Measurements from ENCODE around the gene MAGI1. TPM values are rescaled to one million over a fixed set of nuclear protein-coding genes. Genes with fewer than 3 reads are reported as not detected.

The MAGI1 gene
- total and polyA plus RNA-seq, 7 experiments from 2014 or later, result 0.39 TPM; not detected in 6

- no peaks in the 10 kb centered on the region for H3K9me3 ChIP-seq (ENCODE audit: control insufficient read depth in 2 of 3, low read length in 3 of 3)
Measured at GRCh38 chr3:65776081-65776480, 262.6 kb downstream of the MAGI1 start.

GRCh38 chr3:65772758-65773157 is 266.0 kb downstream of the MAGI1 start:
- peaks cover 0 to 5% (median 0%) of the 10 kb centered on the region in 11 donors for H3K9me3 Mint-ChIP-seq
- Histone ChIP-seq H3K27ac (ENCODE audit: low read depth, low read length) (no peak overlapping the region), H3K4me3 (ENCODE audit: low read length) (no peak overlapping the region), H3K27me3 (ENCODE audit: control insufficient read depth in 2 of 2, insufficient read depth in 2 of 2, low read length in 2 of 2) (no peaks in the 10 kb centered on the region), H3K4me1 (ENCODE audit: control insufficient read depth in 2 of 2, insufficient read depth in 2 of 2, low read length in 2 of 2) (no peaks in the 10 kb centered on the region), H3K36me3 (ENCODE audit: control insufficient read depth in 2 of 3, insufficient read depth in 3 of 3, low read length in 3 of 3) (no peaks in the 10 kb centered on the region), H3K9me3 (ENCODE audit: control insufficient read depth in 2 of 3, low read length in 3 of 3) (no peaks in the 10 kb centered on the region)
- H3K27ac Mint-ChIP-seq, result no peak overlapping the region
- H3K4me3 Mint-ChIP-seq, result no peak overlapping the region
- CTCF ChIA-PET, result no interaction called here
- DNase-seq (no peak), ATAC-seq (no peak)
- H3K4me1 Mint-ChIP-seq, result no peaks in the 10 kb centered on the region
- intact Hi-C loops (cut with micrococcal nuclease), result no loop called here
- H3K36me3 Mint-ChIP-seq, result no peaks in the 10 kb centered on the region
- peaks cover 0 to 4% (median 0%) of the 10 kb centered on the region in 5 donors for H3K27me3 Mint-ChIP-seq
- POLR2A ChIA-PET, result no interaction called here

More at GRCh38 chr3:65776081-65776480, 262.6 kb downstream of the MAGI1 start:
- Mint-ChIP-seq H3K9me3 (peaks cover 0 to 5% (median 0%) of the 10 kb centered on the region in 11 donors), H3K4me1 (no peaks in the 10 kb centered on the region), H3K36me3 (no peaks in the 10 kb centered on the region), H3K27me3 (peaks cover 0 to 4% (median 0%) of the 10 kb centered on the region in 5 donors), H3K4me3 (no peak overlapping the region), H3K27ac (no peak overlapping the region)
- no peaks in the 10 kb centered on the region for H3K4me1 ChIP-seq (ENCODE audit: control insufficient read depth in 2 of 2, insufficient read depth in 2 of 2, low read length in 2 of 2)
- ATAC-seq (no peak), DNase-seq (no peak)
- H3K27ac ChIP-seq (ENCODE audit: low read depth, low read length), result no peak overlapping the region
- intact Hi-C loops (cut with micrococcal nuclease), result no loop called here
- no peak overlapping the region for H3K4me3 ChIP-seq (ENCODE audit: low read length)
- ChIA-PET CTCF (interaction anchor here (0.6 kb wide), 1 partner anchor 1547 kb away, joined by 3 read pairs; no protein-coding TSS in a partner anchor), POLR2A (no interaction called here)
- no peaks in the 10 kb centered on the region for H3K27me3 ChIP-seq (ENCODE audit: control insufficient read depth in 2 of 2, insufficient read depth in 2 of 2, low read length in 2 of 2)
- no peaks in the 10 kb centered on the region for H3K36me3 ChIP-seq (ENCODE audit: control insufficient read depth in 2 of 3, insufficient read depth in 3 of 3, low read length in 3 of 3)

GRCh38 chr3:65767551-65767950 is 271.2 kb downstream of the MAGI1 start:
- Mint-ChIP-seq H3K27ac (no peak overlapping the region), H3K27me3 (no peaks in the 10 kb centered on the region), H3K36me3 (no peaks in the 10 kb centered on the region), H3K4me1 (no peaks in the 10 kb centered on the region), H3K9me3 (peaks cover 0 to 4% (median 0%) of the 10 kb centered on the region in 11 donors), H3K4me3 (no peak overlapping the region)
- Histone ChIP-seq H3K36me3 (ENCODE audit: control insufficient read depth in 2 of 3, insufficient read depth in 3 of 3, low read length in 3 of 3) (no peaks in the 10 kb centered on the region), H3K4me1 (ENCODE audit: control insufficient read depth in 2 of 2, insufficient read depth in 2 of 2, low read length in 2 of 2) (no peaks in the 10 kb centered on the region), H3K27ac (ENCODE audit: low read depth, low read length) (no peak overlapping the region), H3K9me3 (ENCODE audit: control insufficient read depth in 2 of 3, low read length in 3 of 3) (no peaks in the 10 kb centered on the region), H3K4me3 (ENCODE audit: low read length) (no peak overlapping the region), H3K27me3 (ENCODE audit: control insufficient read depth in 2 of 2, insufficient read depth in 2 of 2, low read length in 2 of 2) (no peaks in the 10 kb centered on the region)
- intact Hi-C loops (cut with micrococcal nuclease), result no loop called here
- CTCF ChIA-PET, result no interaction called here
- POLR2A ChIA-PET, result no interaction called here
- no peak for ATAC-seq
- no peak for DNase-seq

GRCh38 chr3:65762235-65762580 is 276.5 kb downstream of the MAGI1 start:
- Mint-ChIP-seq H3K36me3 (no peaks in the 10 kb centered on the region), H3K4me1 (no peaks in the 10 kb centered on the region), H3K27ac (no peak overlapping the region), H3K27me3 (peaks cover 0 to 12% (median 6%) of the 10 kb centered on the region in 5 donors), H3K9me3 (peaks cover 0 to 8% (median 0%) of the 10 kb centered on the region in 11 donors), H3K4me3 (no peak overlapping the region)
- no peak overlapping the region for H3K27ac ChIP-seq (ENCODE audit: low read depth, low read length)
- H3K4me3 ChIP-seq (ENCODE audit: low read length), result no peak overlapping the region
- H3K9me3 ChIP-seq (ENCODE audit: control insufficient read depth in 2 of 3, low read length in 3 of 3), result no peaks in the 10 kb centered on the region
- DNase-seq (no peak), ATAC-seq (no peak)
- intact Hi-C loops (cut with micrococcal nuclease), result no loop called here
- CTCF ChIA-PET, result no interaction called here
- H3K27me3 ChIP-seq (ENCODE audit: control insufficient read depth in 2 of 2, insufficient read depth in 2 of 2, low read length in 2 of 2), result no peaks in the 10 kb centered on the region
- H3K36me3 ChIP-seq (ENCODE audit: control insufficient read depth in 2 of 3, insufficient read depth in 3 of 3, low read length in 3 of 3), result no peaks in the 10 kb centered on the region
- no peaks in the 10 kb centered on the region for H3K4me1 ChIP-seq (ENCODE audit: control insufficient read depth in 2 of 2, insufficient read depth in 2 of 2, low read length in 2 of 2)
- POLR2A ChIA-PET, result no interaction called here

- ChIA-PET POLR2A (no interaction called here), CTCF (no interaction called here)
- DNase-seq (no peak), ATAC-seq (no peak)
- H3K4me1 Mint-ChIP-seq, result no peaks in the 10 kb centered on the region
- H3K9me3 Mint-ChIP-seq, result peaks cover 0 to 8% (median 0%) of the 10 kb centered on the region in 11 donors
- Histone ChIP-seq H3K36me3 (ENCODE audit: control insufficient read depth in 2 of 3, insufficient read depth in 3 of 3, low read length in 3 of 3) (no peaks in the 10 kb centered on the region), H3K9me3 (ENCODE audit: control insufficient read depth in 2 of 3, low read length in 3 of 3) (no peaks in the 10 kb centered on the region), H3K27ac (ENCODE audit: low read depth, low read length) (no peak overlapping the region), H3K4me1 (ENCODE audit: control insufficient read depth in 2 of 2, insufficient read depth in 2 of 2, low read length in 2 of 2) (no peaks in the 10 kb centered on the region), H3K4me3 (ENCODE audit: low read length) (no peak overlapping the region), H3K27me3 (ENCODE audit: control insufficient read depth in 2 of 2, insufficient read depth in 2 of 2, low read length in 2 of 2) (no peaks in the 10 kb centered on the region)
- H3K4me3 Mint-ChIP-seq, result no peak overlapping the region
- no peaks in the 10 kb centered on the region for H3K36me3 Mint-ChIP-seq
- peaks cover 0 to 12% (median 6%) of the 10 kb centered on the region in 5 donors for H3K27me3 Mint-ChIP-seq
- H3K27ac Mint-ChIP-seq, result no peak overlapping the region
- intact Hi-C loops (cut with micrococcal nuclease), result no loop called here
Measured at GRCh38 chr3:65761446-65762234, 277.1 kb downstream of the MAGI1 start.

GRCh38 chr3:65758876-65759598 is 279.7 kb downstream of the MAGI1 start:
- intact Hi-C loops (cut with micrococcal nuclease), result no loop called here
- no peak overlapping the region for H3K4me3 Mint-ChIP-seq
- no peak overlapping the region for H3K27ac Mint-ChIP-seq
- POLR2A ChIA-PET, result no interaction called here
- Histone ChIP-seq H3K36me3 (ENCODE audit: control insufficient read depth in 2 of 3, insufficient read depth in 3 of 3, low read length in 3 of 3) (no peaks in the 10 kb centered on the region), H3K4me1 (ENCODE audit: control insufficient read depth in 2 of 2, insufficient read depth in 2 of 2, low read length in 2 of 2) (no peaks in the 10 kb centered on the region), H3K4me3 (ENCODE audit: low read length) (no peak overlapping the region), H3K9me3 (ENCODE audit: control insufficient read depth in 2 of 3, low read length in 3 of 3) (no peaks in the 10 kb centered on the region), H3K27me3 (ENCODE audit: control insufficient read depth in 2 of 2, insufficient read depth in 2 of 2, low read length in 2 of 2) (no peaks in the 10 kb centered on the region), H3K27ac (ENCODE audit: low read depth, low read length) (no peak overlapping the region)
- no peak for ATAC-seq
- CTCF ChIA-PET, result no interaction called here
- peaks cover 0 to 12% (median 6%) of the 10 kb centered on the region in 5 donors for H3K27me3 Mint-ChIP-seq
- no peaks in the 10 kb centered on the region for H3K36me3 Mint-ChIP-seq
- peaks cover 0 to 8% (median 0%) of the 10 kb centered on the region in 11 donors for H3K9me3 Mint-ChIP-seq
- DNase-seq, result no peak
- H3K4me1 Mint-ChIP-seq, result no peaks in the 10 kb centered on the region

Measured in naive thymus-derived CD4-positive, alpha-beta T cell (primary cell).